Neural cell (in vitro differentiated cells): ENCODE results near the gene CD248. TPM values are rescaled to one million over a fixed set of nuclear protein-coding genes. Genes with fewer than 3 reads are reported as not detected.
A peak's percentile ranks its signal among the peaks of the same experiment; 100 is the strongest.
"Not testable (repeated sequence)": the region's sequence is repeated elsewhere in the genome, so short reads cannot be mapped to it uniquely, and the experiment has no call there.

Experiments used
- H2AFZ ChIP-seq: fragments of 200-600, 300-800 bp; sonication (generic), shearing (Covaris generic); 2 replicates; pipeline ENCODE4 v1.6.0; 2014; ENCODE audit warnings: low read depth, mild to moderate bottlenecking, antibody characterized with exemption, low read length, moderate library complexity
- H3F3A ChIP-seq: fragments of 200-600 bp; shearing (Covaris generic); 2 replicates; pipeline ENCODE4 v1.6.1; 2016; ENCODE audit warnings: mild to moderate bottlenecking, moderate library complexity, mixed read lengths, antibody characterized with exemption, low read length; ENCODE audit not compliant: insufficient read depth, poor library complexity, severe bottlenecking
- H3K27ac ChIP-seq: fragments of 200-600, 300-800 bp; sonication (generic), shearing (Covaris generic); 2 replicates; pipeline ENCODE4 v1.5.1; 2014; ENCODE audit warnings: mild to moderate bottlenecking, low read length, moderate library complexity
- H3K27me3 ChIP-seq: fragments of 300-800, 200-600 bp; sonication (generic), shearing (Covaris generic); 2 replicates; pipeline ENCODE4 v1.6.0; 2014; ENCODE audit warnings: mild to moderate bottlenecking, low read depth, low read length, moderate library complexity; ENCODE audit not compliant: insufficient read depth
- H3K36me3 ChIP-seq: fragments of 300-800, 200-600 bp; sonication (generic), shearing (Covaris generic); 2 replicates; pipeline ENCODE4 v1.5.1; 2014; ENCODE audit warnings: mild to moderate bottlenecking, antibody characterized with exemption, low read length, moderate library complexity; ENCODE audit not compliant: insufficient read depth
- H3K4me2 ChIP-seq: fragments of 300-800, 200-600 bp; sonication (generic), shearing (Covaris generic); 2 replicates; pipeline ENCODE4 v1.6.0; 2014; ENCODE audit warnings: mild to moderate bottlenecking, low read length
- H3K4me3 ChIP-seq: fragments of 300-800, 200-600 bp; sonication (generic), shearing (Covaris generic); 2 replicates; pipeline ENCODE4 v1.5.1; 2014; ENCODE audit warnings: mild to moderate bottlenecking, low read length, moderate library complexity
- H3K79me2 ChIP-seq: fragments of 200-600 bp; shearing (Covaris generic); replicated peaks from 2 replicates; pipeline ENCODE4 v1.6.0; 2014; ENCODE audit warnings: mild to moderate bottlenecking, low read length, moderate library complexity; ENCODE audit not compliant: insufficient read depth
- H3K9ac ChIP-seq: fragments of 300-800, 200-600 bp; sonication (generic), shearing (Covaris generic); 2 replicates; pipeline ENCODE4 v1.6.1; 2016; ENCODE audit warnings: mild to moderate bottlenecking, low read length, mixed read lengths
- H3K9me2 ChIP-seq: fragments of 200-600 bp; shearing (Covaris generic); 2 replicates; pipeline ENCODE4 v1.6.1; 2016; ENCODE audit warnings: mild to moderate bottlenecking, low read length, mixed read lengths; ENCODE audit not compliant: insufficient read depth
- H3K9me3 ChIP-seq: fragments of 200-600, 300-800 bp; sonication (generic), shearing (Covaris generic); 2 replicates; pipeline ENCODE4 v1.6.1; 2016; ENCODE audit warnings: mild to moderate bottlenecking, mixed run types, low read length, moderate library complexity, mixed read lengths
- H4K20me1 ChIP-seq: fragments of 200-600 bp; shearing (Covaris generic); 2 replicates; pipeline ENCODE4 v1.6.1; 2016; ENCODE audit warnings: mild to moderate bottlenecking, mixed run types; ENCODE audit not compliant: insufficient read depth
- CTCF ChIP-seq: fragments of 450-650 bp; IDR thresholded peaks from 2 replicates; pipeline ENCODE4 v1.5.1; 2014; ENCODE audit warnings: antibody characterized with exemption, mild to moderate bottlenecking, moderate library complexity; ENCODE audit not compliant: poor library complexity, severe bottlenecking
- EP300 ChIP-seq: fragments of 450-650 bp; conservative IDR thresholded peaks from 2 replicates; pipeline ENCODE4 v1.6.1; 2014; ENCODE audit warnings: antibody characterized with exemption, mild to moderate bottlenecking, moderate library complexity; ENCODE audit not compliant: poor library complexity, severe bottlenecking
- EZH2 ChIP-seq: fragments of 200-600, 300-800 bp; shearing (Covaris generic), sonication (generic); IDR thresholded peaks from 2 replicates; pipeline ENCODE4 v1.6.1; 2014; ENCODE audit warnings: antibody characterized with exemption, low read length, borderline replicate concordance, mild to moderate bottlenecking; ENCODE audit not compliant: insufficient read depth, poor library complexity, severe bottlenecking
- MXI1 ChIP-seq: fragments of 450-650 bp; conservative IDR thresholded peaks from 2 replicates; pipeline ENCODE4 v1.6.1; 2014; ENCODE audit warnings: antibody characterized with exemption, mild to moderate bottlenecking; ENCODE audit not compliant: poor library complexity, severe bottlenecking
- POLR2AphosphoS5 ChIP-seq: IDR thresholded peaks from 2 replicates; pipeline ENCODE4 v1.6.1; 2012
- RAD21 ChIP-seq: fragments of 450-650 bp; conservative IDR thresholded peaks from 2 replicates; pipeline ENCODE4 v1.6.1; 2014; ENCODE audit warnings: antibody characterized with exemption, mild to moderate bottlenecking, moderate library complexity
- REST ChIP-seq: IDR thresholded peaks from 2 replicates; pipeline ENCODE4 v1.6.1; 2012; ENCODE audit warnings: borderline replicate concordance
- SMC3 ChIP-seq: fragments of 450-650 bp; conservative IDR thresholded peaks from 2 replicates; pipeline ENCODE4 v1.6.1; 2014; ENCODE audit warnings: antibody characterized with exemption, mild to moderate bottlenecking, moderate library complexity; ENCODE audit not compliant: poor library complexity
- TAF1 ChIP-seq: IDR thresholded peaks from 2 replicates; pipeline ENCODE4 v1.6.1; 2012; ENCODE audit warnings: low read depth
- polyA plus RNA-seq: library from polyadenylated mRNA; depleted of rRNA; stranded (reverse); fragments of >200 nt; gene quantifications from 2 replicates; pipeline ENCODE4 v1.2.3, GENCODE V29; 2014

The CD248 gene
- polyA plus RNA-seq, 1 donor from 2014 or later, result not detected

GRCh38 chr11:66359662-66360087 lies 42.8 kb upstream of the CD248 start (continued):
- no peak for TF ChIP-seq REST
- TF ChIP-seq MXI1, result no peak
- no peak for TF ChIP-seq EP300
- TF ChIP-seq RAD21, result no peak

- not testable (repeated sequence) for H3K27me3 ChIP-seq, H3K9ac ChIP-seq, H3K36me3 ChIP-seq, H2AFZ ChIP-seq, H3K27ac ChIP-seq, H3K9me2 ChIP-seq, H4K20me1 ChIP-seq, H3F3A ChIP-seq, H3K9me3 ChIP-seq, H3K4me3 ChIP-seq, H3K4me2 ChIP-seq
- peaks cover 10% of the 10 kb centered on the region for H3K79me2 ChIP-seq
Measured at GRCh38 chr11:66350560-66351235, 33.9 kb upstream of the CD248 start.

GRCh38 chr11:66349084-66349386 lies 32.2 kb upstream of the CD248 start:
- Histone ChIP-seq H3F3A (peaks cover 3% of the 10 kb centered on the region), H3K9me2 (no peaks in the 10 kb centered on the region), H3K36me3 (no peaks in the 10 kb centered on the region), H3K27ac (no peak overlapping the region), H3K4me2 (no peak overlapping the region), H3K9ac (no peak overlapping the region), H4K20me1 (no peaks in the 10 kb centered on the region), H3K27me3 (no peaks in the 10 kb centered on the region), H3K4me3 (peak overlapping the region; percentile 12), H3K9me3 (no peaks in the 10 kb centered on the region), H2AFZ (no peak overlapping the region), H3K79me2 (peaks cover 21% of the 10 kb centered on the region)
- TF ChIP-seq RAD21 (no peak), MXI1 (no peak), TAF1 (no peak), SMC3 (no peak), REST (no peak), POLR2AphosphoS5 (no peak), CTCF (no peak), EP300 (no peak), EZH2 (no peak)
